ENCODE data around the gene PBRM1.

Gene PBRM1

DNA sequence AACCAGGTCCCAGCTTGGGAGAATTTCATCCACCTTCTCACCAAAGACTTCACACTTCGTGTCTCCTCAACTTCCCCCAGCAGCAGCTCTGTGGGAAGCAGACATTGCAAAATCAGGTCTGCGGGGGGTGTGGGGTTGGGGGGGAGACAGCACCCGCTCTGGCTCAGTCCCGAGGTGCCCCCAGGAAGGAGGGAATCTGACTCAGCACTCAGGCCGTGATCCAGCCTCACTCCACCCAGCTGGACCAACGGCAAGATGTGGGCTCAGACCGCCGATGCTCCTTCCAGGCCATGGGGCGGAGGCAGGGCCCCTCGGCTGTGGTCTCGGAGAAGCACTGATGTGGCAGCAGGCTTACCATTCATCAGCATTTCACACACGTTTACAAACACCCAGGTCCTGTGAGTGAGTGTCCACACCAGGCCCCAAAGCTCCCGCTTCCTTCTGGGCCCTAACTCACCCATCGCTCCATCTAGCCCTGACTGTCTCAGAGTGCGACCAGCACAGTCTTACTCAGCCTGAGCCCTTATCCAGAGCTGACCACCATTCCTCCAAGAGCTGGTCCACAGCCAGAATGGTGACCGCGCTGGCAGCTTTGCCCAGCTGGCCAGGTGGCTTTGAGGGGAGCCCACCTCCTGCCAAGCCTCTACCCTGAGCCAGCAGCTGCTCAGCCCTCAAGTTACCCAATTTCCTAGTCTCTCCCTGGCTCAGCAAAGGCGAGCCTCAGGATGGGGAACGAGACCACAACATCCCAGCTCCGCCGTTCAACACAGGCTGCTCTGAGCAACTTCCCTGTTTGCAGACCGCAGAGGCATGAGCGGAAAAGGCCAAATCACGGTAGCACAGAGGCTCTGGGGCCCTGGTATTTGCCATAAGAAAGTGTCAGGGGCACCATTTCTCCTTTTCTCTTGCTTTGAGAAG is 187.3 kb downstream of the PBRM1 start:
- H3K4me3 ChIP-seq (replicated peaks; ENCODE audit: low read depth, low read length), result no peak overlapping the region
- no peaks in the 10 kb centered on the region; the same call in 1 of the 2 replicates for H3K36me3 ChIP-seq (ENCODE audit: control insufficient read depth, insufficient read depth, low read length)
- TF ChIP-seq, protein P1, sequence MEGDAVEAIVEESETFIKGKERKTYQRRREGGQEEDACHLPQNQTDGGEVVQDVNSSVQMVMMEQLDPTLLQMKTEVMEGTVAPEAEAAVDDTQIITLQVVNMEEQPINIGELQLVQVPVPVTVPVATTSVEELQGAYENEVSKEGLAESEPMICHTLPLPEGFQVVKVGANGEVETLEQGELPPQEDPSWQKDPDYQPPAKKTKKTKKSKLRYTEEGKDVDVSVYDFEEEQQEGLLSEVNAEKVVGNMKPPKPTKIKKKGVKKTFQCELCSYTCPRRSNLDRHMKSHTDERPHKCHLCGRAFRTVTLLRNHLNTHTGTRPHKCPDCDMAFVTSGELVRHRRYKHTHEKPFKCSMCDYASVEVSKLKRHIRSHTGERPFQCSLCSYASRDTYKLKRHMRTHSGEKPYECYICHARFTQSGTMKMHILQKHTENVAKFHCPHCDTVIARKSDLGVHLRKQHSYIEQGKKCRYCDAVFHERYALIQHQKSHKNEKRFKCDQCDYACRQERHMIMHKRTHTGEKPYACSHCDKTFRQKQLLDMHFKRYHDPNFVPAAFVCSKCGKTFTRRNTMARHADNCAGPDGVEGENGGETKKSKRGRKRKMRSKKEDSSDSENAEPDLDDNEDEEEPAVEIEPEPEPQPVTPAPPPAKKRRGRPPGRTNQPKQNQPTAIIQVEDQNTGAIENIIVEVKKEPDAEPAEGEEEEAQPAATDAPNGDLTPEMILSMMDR (IDR thresholded peaks at IDR 0.05; ENCODE audit: insufficient read depth, low read length, poor library complexity, severe bottlenecking), result no peak
- no peaks in the 10 kb centered on the region; the same call in 1 of the 2 replicates for H3K27me3 ChIP-seq (replicated peaks; ENCODE audit: control insufficient read depth, insufficient read depth, low read length)
- no peak for DNase-seq (ENCODE audit: extremely low read depth, insufficient read length)

DNA sequence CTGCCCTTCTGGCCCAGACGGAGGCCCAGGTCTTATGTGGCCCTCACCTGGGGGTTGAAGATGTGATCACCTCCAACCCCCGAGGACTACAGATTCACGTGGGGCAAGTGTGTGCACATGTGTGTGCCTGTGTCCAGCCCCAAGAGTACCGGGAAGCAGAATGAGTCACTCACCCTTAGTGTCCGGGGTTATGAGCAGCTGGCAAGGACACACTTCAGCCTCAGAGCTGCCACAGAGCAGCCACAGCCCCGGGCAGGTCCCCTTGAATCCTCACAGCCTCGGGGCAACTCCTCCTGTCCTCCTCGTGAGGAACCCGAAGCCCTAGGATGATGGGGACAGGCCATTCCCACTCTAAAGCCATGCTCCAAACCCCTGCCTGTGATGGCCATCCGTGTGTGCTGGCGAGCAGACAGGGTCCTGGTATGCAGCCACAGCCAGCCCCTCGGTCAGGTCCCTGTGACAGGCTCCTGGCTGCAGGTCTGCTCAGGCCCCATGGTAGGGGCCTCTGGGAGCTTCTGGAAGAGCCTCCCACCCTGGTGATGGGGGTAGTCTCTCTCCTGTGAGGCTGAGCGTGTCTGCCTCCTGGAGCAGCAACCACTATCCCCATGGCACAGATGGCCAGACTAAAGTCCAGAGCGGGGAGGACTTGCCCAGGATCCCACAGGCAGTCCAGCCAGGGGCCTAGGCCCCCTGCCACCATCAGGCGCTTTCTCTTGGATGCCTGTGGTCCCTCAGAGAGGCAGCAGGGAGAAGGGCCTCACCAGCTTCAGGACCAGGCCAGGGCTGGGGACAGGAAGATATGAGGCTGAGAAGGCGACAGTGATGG is 189.7 kb downstream of the PBRM1 start:
- no peak overlapping the region for H3K4me3 ChIP-seq (replicated peaks; ENCODE audit: low read depth, low read length)
- H3K36me3 ChIP-seq (ENCODE audit: control insufficient read depth, insufficient read depth, low read length), result peaks cover 10% of the 10 kb centered on the region
- H3K27me3 ChIP-seq (replicated peaks; ENCODE audit: control insufficient read depth, insufficient read depth, low read length), result no peaks in the 10 kb centered on the region; the same call in 1 of the 2 replicates
- TF ChIP-seq, protein P1 (IDR thresholded peaks at IDR 0.05; ENCODE audit: insufficient read depth, low read length, poor library complexity, severe bottlenecking), result no peak
- DNase-seq (ENCODE audit: extremely low read depth, insufficient read length), result no peak
